Activated CD4-positive, alpha-beta T cell treated with anti-CD3 and anti-CD28 coated beads, Interleukin-2, amount 50 U/mL, for 1 hour (primary cell): ENCODE results near the gene SMIM24.
"Not testable (repeated sequence)": the region's sequence is repeated elsewhere in the genome, so short reads cannot be mapped to it uniquely, and the experiment has no call there.

Source experiments
- DNase-seq: peaks from one replicate; pipeline ENCODE4 v3.0.0-alpha.2; 2020

SMIM24 gene

GRCh38 chr19:3453840-3454239 lies 26.5 kb downstream of the SMIM24 start:
- no peak for DNase-seq

GRCh38 chr19:3452942-3453214 lies 27.4 kb downstream of the SMIM24 start:
- DNase-seq: not testable (repeated sequence)

- no peak for DNase-seq
Observed at GRCh38 chr19:3452171-3452941, 28.0 kb downstream of the SMIM24 start.

- no peak for DNase-seq
Observed at GRCh38 chr19:3451451-3451866, 28.9 kb downstream of the SMIM24 start.

GRCh38 chr19:3450796-3451411 lies 29.4 kb downstream of the SMIM24 start:
- DNase-seq: no peak

- DNase-seq: no peak
Observed at GRCh38 chr19:3448616-3449334, 31.6 kb downstream of the SMIM24 start.

GRCh38 chr19:3446657-3447056 lies 33.7 kb downstream of the SMIM24 start:
- DNase-seq: not testable (repeated sequence)

GRCh38 chr19:3444695-3445234 lies 35.6 kb downstream of the SMIM24 start:
- no peak for DNase-seq

- no peak for DNase-seq
Observed at GRCh38 chr19:3443840-3444694, 36.3 kb downstream of the SMIM24 start.

GRCh38 chr19:3442487-3443071 lies 37.7 kb downstream of the SMIM24 start:
- no peak for DNase-seq

- no peak for DNase-seq
Observed at GRCh38 chr19:3441986-3442329, 38.4 kb downstream of the SMIM24 start.

GRCh38 chr19:3441089-3441985 lies 39.0 kb downstream of the SMIM24 start:
- DNase-seq: no peak

GRCh38 chr19:3440082-3440481 lies 40.2 kb downstream of the SMIM24 start:
- peak; percentile 58 for DNase-seq

- peak; percentile 95 for DNase-seq
Observed at GRCh38 chr19:3434630-3435553, 45.4 kb downstream of the SMIM24 start.

- no peak for DNase-seq
Observed at GRCh38 chr19:3433805-3434540, 46.4 kb downstream of the SMIM24 start.

- DNase-seq: no peak
Observed at GRCh38 chr19:3433313-3433712, 47.0 kb downstream of the SMIM24 start.

- no peak for DNase-seq
Observed at GRCh38 chr19:3431760-3432397, 48.4 kb downstream of the SMIM24 start.

- not testable (repeated sequence) for DNase-seq
Observed at GRCh38 chr19:3430366-3430680, 50.0 kb downstream of the SMIM24 start.

GRCh38 chr19:3426433-3426832 lies 53.9 kb downstream of the SMIM24 start:
- no peak for DNase-seq
